Stomach (tissue), 4 donors: ENCODE data around the gene AKR1B1.

Experiments used
- EP300 ChIP-seq: sonication (generic); formaldehyde crosslinking; IDR thresholded peaks from one replicate; pipeline ENCODE4 v1.6.1; 2017; ENCODE audit warnings: antibody characterized with exemption
- POLR2A ChIP-seq, 4 donors: fragments of 450-650 bp; IDR thresholded peaks; one replicate each; pipeline ENCODE4 v1.6.1; 2016; ENCODE audit warnings: antibody characterized with exemption in 4 of 4, control low read depth in 2 of 4, mild to moderate bottlenecking in 1 of 4, moderate library complexity in 1 of 4
- POLR2AphosphoS5 ChIP-seq, 3 donors: sonication (generic); formaldehyde crosslinking; IDR thresholded peaks; one replicate each; pipeline ENCODE4 v1.6.1; 2016; ENCODE audit warnings: antibody characterized with exemption in 3 of 3
- TF ChIP-seq, protein P1 (sequence below), 7 experiments: fragments of 450-650 bp in 4 of 7; fragments of 200-600 bp in 3 of 7; sonication (generic) in 3 of 7; IDR thresholded peaks; one replicate each; pipeline ENCODE4 v1.5.1; 2016 to 2019; ENCODE audit warnings: antibody characterized with exemption in 7 of 7, control low read depth in 2 of 7, mild to moderate bottlenecking in 1 of 7

GRCh38 chr7:134451656-134452055 lies 7.2 kb downstream of the AKR1B1 start:
- TF ChIP-seq, protein P1, sequence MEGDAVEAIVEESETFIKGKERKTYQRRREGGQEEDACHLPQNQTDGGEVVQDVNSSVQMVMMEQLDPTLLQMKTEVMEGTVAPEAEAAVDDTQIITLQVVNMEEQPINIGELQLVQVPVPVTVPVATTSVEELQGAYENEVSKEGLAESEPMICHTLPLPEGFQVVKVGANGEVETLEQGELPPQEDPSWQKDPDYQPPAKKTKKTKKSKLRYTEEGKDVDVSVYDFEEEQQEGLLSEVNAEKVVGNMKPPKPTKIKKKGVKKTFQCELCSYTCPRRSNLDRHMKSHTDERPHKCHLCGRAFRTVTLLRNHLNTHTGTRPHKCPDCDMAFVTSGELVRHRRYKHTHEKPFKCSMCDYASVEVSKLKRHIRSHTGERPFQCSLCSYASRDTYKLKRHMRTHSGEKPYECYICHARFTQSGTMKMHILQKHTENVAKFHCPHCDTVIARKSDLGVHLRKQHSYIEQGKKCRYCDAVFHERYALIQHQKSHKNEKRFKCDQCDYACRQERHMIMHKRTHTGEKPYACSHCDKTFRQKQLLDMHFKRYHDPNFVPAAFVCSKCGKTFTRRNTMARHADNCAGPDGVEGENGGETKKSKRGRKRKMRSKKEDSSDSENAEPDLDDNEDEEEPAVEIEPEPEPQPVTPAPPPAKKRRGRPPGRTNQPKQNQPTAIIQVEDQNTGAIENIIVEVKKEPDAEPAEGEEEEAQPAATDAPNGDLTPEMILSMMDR (IDR thresholded peaks at IDR 0.05): no peak
- no peak for TF ChIP-seq POLR2AphosphoS5 (IDR thresholded peaks at IDR 0.05)
- no peak for TF ChIP-seq POLR2A (IDR thresholded peaks at IDR 0.05)
- TF ChIP-seq EP300: no peak
